GM12878 (cell line): ENCODE results near the gene SFR1. TPM values are rescaled to one million over a fixed set of nuclear protein-coding genes. Genes with fewer than 3 reads are reported as not detected.
A peak's percentile ranks its signal among the peaks of the same experiment; 100 is the strongest.

Experiments used
- BCL3 ChIP-seq: IDR thresholded peaks from 2 replicates; pipeline ENCODE4 v1.6.1; 2011; ENCODE audit warnings: borderline replicate concordance, low read depth, mild to moderate bottlenecking, moderate library complexity, low read length; ENCODE audit not compliant: insufficient read depth, poor library complexity, severe bottlenecking
- CHD2 ChIP-seq: IDR thresholded peaks from 2 replicates; pipeline ENCODE4 v1.6.1; 2011; ENCODE audit warnings: low read depth, low read length, improper control_type of control experiment, borderline replicate concordance
- CHD4 ChIP-seq: fragments of 200-600 bp; sonication (generic); IDR thresholded peaks from 2 replicates; pipeline ENCODE4 v1.6.1; 2016; ENCODE audit warnings: mild to moderate bottlenecking
- E2F8 ChIP-seq: fragments of 450-650 bp; IDR thresholded peaks from 2 replicates; pipeline ENCODE4 v1.6.1; 2018; ENCODE audit warnings: mild to moderate bottlenecking, low read depth, moderate library complexity; ENCODE audit not compliant: partially characterized antibody
- EED ChIP-seq: sonication (generic); IDR thresholded peaks from 2 replicates; pipeline ENCODE4 v1.6.1; 2016; ENCODE audit warnings: antibody characterized with exemption, low read depth
- FOS ChIP-seq: IDR thresholded peaks from 3 replicates; pipeline ENCODE4 v1.6.1; 2011; ENCODE audit warnings: borderline replicate concordance; ENCODE audit not compliant: insufficient read length; ENCODE audit errors: extremely low read depth
- FOXK2 ChIP-seq: fragments of 450-650 bp; IDR thresholded peaks from 2 replicates; pipeline ENCODE4 v1.6.1; 2017; ENCODE audit warnings: mild to moderate bottlenecking, moderate library complexity
- IKZF2 ChIP-seq, 2 experiments: fragments of 450-650 bp; IDR thresholded peaks; 2 replicates each; pipeline ENCODE4 v1.6.1; 2017; ENCODE audit warnings: mild to moderate bottlenecking in 2 of 2, moderate library complexity in 2 of 2
- MAX ChIP-seq: IDR thresholded peaks from 2 replicates; pipeline ENCODE4 v1.6.1; 2012; ENCODE audit warnings: low read depth, low read length, improper control_type of control experiment
- MEF2B ChIP-seq: fragments of 450-650 bp; IDR thresholded peaks from 2 replicates; pipeline ENCODE4 v1.6.1; 2018; ENCODE audit warnings: mild to moderate bottlenecking, moderate library complexity; ENCODE audit not compliant: partially characterized antibody, poor library complexity, severe bottlenecking
- MYC ChIP-seq: IDR thresholded peaks from 2 replicates; pipeline ENCODE4 v1.6.1; 2011; ENCODE audit warnings: mild to moderate bottlenecking, low read length, moderate library complexity, inconsistent platforms; ENCODE audit not compliant: insufficient read depth, insufficient replicate concordance, insufficient read length, severe bottlenecking
- NRF1 ChIP-seq: conservative IDR thresholded peaks from 2 replicates; pipeline ENCODE4 v1.6.1; 2011; ENCODE audit warnings: mild to moderate bottlenecking, low read depth, low read length, improper control_type of control experiment
- POLR2A ChIP-seq: IDR thresholded peaks from 2 replicates; pipeline ENCODE4 v1.6.1; 2011; ENCODE audit warnings: low read depth, mild to moderate bottlenecking, low read length
- RAD51 ChIP-seq: fragments of 450-650 bp; IDR thresholded peaks from 2 replicates; pipeline ENCODE4 v1.6.1; 2016; ENCODE audit warnings: moderate library complexity, mild to moderate bottlenecking, inconsistent platforms
- RUNX3 ChIP-seq: IDR thresholded peaks from 2 replicates; pipeline ENCODE4 v1.6.1; 2012; ENCODE audit warnings: low read length, inconsistent platforms
- SPI1 ChIP-seq: IDR thresholded peaks from 2 replicates; pipeline ENCODE4 v1.6.1; 2011; ENCODE audit warnings: low read depth, mild to moderate bottlenecking, low read length, moderate library complexity, borderline replicate concordance; ENCODE audit not compliant: insufficient read depth
- SUZ12 ChIP-seq: fragments of 200-600 bp; sonication (generic); IDR thresholded peaks from one replicate; pipeline ENCODE4 v1.6.1; 2018; ENCODE audit warnings: antibody characterized with exemption, mild to moderate bottlenecking; ENCODE audit not compliant: unreplicated experiment
- polyA plus RNA-seq, 11 experiments: library from polyadenylated mRNA; depleted of rRNA in 4 of 11; unstranded in 6 of 11; stranded (reverse) in 5 of 11; fragments of >200 nt; fragmentation: Nextera tagmentation in 4 of 11; fragmentation: Illumina TruSeq in 1 of 11; extraction: Ambion mirVana in 4 of 11; extraction: Trizol in 1 of 11; gene quantifications; 1 replicate in 1 of 11; 2 replicates in 10 of 11; pipeline versions ENCODE4 v1.2.1 to v1.2.3, GENCODE V29; 2011 to 2016; ENCODE audit warnings: inconsistent platforms in 2 of 11, missing spikeins in 2 of 11, low read depth in 1 of 11
- total RNA-seq, 4 experiments: library from RNA; depleted of rRNA in 3 of 4; stranded (reverse); fragments of >200 nt in 3 of 4; fragmentation: Illumina TruSeq in 1 of 4; extraction: Trizol in 1 of 4; gene quantifications; 2 replicates each; pipeline versions ENCODE4 v1.2.1 to v1.2.3, GENCODE V29; 2013 to 2021
- TF ChIP-seq, protein P1 (sequence below): fragments of 450-650 bp; formaldehyde crosslinking; IDR thresholded peaks from 2 replicates; pipeline ENCODE4 v1.5.0; 2022; ENCODE audit warnings: mild to moderate bottlenecking, missing genetic modification characterization
- TF ChIP-seq, protein P2 (sequence below): fragments of 450-650 bp; IDR thresholded peaks from 2 replicates; pipeline ENCODE4 v1.6.1; 2016; ENCODE audit warnings: mild to moderate bottlenecking

SFR1 gene
- total and polyA plus RNA-seq, 10 of the 15 experiments (the other 5 are each of a cell fraction or from before 2014, with no cell fraction given): 6.9 to 31.5 (median 14.9) TPM

- TF ChIP-seq, protein P1, sequence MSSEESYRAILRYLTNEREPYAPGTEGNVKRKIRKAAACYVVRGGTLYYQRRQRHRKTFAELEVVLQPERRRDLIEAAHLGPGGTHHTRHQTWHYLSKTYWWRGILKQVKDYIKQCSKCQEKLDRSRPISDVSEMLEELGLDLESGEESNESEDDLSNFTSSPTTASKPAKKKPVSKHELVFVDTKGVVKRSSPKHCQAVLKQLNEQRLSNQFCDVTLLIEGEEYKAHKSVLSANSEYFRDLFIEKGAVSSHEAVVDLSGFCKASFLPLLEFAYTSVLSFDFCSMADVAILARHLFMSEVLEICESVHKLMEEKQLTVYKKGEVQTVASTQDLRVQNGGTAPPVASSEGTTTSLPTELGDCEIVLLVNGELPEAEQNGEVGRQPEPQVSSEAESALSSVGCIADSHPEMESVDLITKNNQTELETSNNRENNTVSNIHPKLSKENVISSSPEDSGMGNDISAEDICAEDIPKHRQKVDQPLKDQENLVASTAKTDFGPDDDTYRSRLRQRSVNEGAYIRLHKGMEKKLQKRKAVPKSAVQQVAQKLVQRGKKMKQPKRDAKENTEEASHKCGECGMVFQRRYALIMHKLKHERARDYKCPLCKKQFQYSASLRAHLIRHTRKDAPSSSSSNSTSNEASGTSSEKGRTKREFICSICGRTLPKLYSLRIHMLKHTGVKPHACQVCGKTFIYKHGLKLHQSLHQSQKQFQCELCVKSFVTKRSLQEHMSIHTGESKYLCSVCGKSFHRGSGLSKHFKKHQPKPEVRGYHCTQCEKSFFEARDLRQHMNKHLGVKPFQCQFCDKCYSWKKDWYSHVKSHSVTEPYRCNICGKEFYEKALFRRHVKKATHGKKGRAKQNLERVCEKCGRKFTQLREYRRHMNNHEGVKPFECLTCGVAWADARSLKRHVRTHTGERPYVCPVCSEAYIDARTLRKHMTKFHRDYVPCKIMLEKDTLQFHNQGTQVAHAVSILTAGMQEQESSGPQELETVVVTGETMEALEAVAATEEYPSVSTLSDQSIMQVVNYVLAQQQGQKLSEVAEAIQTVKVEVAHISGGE (CRISPR knock-in tag): no peak
- TF ChIP-seq SUZ12 (no peak), EED (peak; percentile 27), NRF1 (peak; percentile 63), RUNX3 (peak; percentile 68; the same call in 1 of the 2 replicates), IKZF2 (IDR thresholded peaks at IDR 0.05) (peak; percentile 65 to 75), RAD51 (no peak), BCL3 (no peak), E2F8 (no peak), FOS (no peak), MYC (peak; percentile 37), MAX (peak; percentile 3; the same call in 1 of the 2 replicates), CHD2 (peak; percentile 61), SPI1 (peak; percentile 43), POLR2A (peak; percentile 87), FOXK2 (no peak; the same call in 1 of the 2 replicates), CHD4 (no peak), MEF2B (peak; percentile 46)
- TF ChIP-seq, protein P2, sequence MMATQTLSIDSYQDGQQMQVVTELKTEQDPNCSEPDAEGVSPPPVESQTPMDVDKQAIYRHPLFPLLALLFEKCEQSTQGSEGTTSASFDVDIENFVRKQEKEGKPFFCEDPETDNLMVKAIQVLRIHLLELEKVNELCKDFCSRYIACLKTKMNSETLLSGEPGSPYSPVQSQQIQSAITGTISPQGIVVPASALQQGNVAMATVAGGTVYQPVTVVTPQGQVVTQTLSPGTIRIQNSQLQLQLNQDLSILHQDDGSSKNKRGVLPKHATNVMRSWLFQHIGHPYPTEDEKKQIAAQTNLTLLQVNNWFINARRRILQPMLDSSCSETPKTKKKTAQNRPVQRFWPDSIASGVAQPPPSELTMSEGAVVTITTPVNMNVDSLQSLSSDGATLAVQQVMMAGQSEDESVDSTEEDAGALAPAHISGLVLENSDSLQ: peak; percentile 96
Measured at GRCh38 chr10:104121485-104122224, at the start of gene SFR1 (continued).
